Measurements from ENCODE around the gene MAP2K7. TPM values are rescaled to one million over a fixed set of nuclear protein-coding genes. Genes with fewer than 3 reads are reported as not detected.
A peak's percentile ranks its signal among the peaks of the same experiment; 100 is the strongest.
"Not testable (repeated sequence)": the region's sequence is repeated elsewhere in the genome, so short reads cannot be mapped to it uniquely, and the experiment has no call there.

The MAP2K7 gene
- total RNA-seq, 1 donor from 2014 or later: 55.6 TPM

- Mint-ChIP-seq H3K4me3 (peak overlapping the region; percentile 34), H3K27ac (no peak overlapping the region), H3K27me3 (ENCODE audit: low read depth) (peaks cover 52% of the 10 kb centered on the region), H3K4me1 (peaks cover 20% of the 10 kb centered on the region), H3K36me3 (peaks cover 9% of the 10 kb centered on the region), H3K9me3 (no peaks in the 10 kb centered on the region)
- peak; percentile 26 to 51 for DNase-seq (ENCODE audit: low spot score in 2 of 2, unreplicated experiment in 2 of 2)
- TF ChIP-seq, protein P1, sequence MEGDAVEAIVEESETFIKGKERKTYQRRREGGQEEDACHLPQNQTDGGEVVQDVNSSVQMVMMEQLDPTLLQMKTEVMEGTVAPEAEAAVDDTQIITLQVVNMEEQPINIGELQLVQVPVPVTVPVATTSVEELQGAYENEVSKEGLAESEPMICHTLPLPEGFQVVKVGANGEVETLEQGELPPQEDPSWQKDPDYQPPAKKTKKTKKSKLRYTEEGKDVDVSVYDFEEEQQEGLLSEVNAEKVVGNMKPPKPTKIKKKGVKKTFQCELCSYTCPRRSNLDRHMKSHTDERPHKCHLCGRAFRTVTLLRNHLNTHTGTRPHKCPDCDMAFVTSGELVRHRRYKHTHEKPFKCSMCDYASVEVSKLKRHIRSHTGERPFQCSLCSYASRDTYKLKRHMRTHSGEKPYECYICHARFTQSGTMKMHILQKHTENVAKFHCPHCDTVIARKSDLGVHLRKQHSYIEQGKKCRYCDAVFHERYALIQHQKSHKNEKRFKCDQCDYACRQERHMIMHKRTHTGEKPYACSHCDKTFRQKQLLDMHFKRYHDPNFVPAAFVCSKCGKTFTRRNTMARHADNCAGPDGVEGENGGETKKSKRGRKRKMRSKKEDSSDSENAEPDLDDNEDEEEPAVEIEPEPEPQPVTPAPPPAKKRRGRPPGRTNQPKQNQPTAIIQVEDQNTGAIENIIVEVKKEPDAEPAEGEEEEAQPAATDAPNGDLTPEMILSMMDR (IDR thresholded peaks at IDR 0.05; ENCODE audit: unreplicated experiment): no peak
These were observed 12.7 kb downstream of the MAP2K7 start for GRCh38 chr19:7916103-7916954.

DNA sequence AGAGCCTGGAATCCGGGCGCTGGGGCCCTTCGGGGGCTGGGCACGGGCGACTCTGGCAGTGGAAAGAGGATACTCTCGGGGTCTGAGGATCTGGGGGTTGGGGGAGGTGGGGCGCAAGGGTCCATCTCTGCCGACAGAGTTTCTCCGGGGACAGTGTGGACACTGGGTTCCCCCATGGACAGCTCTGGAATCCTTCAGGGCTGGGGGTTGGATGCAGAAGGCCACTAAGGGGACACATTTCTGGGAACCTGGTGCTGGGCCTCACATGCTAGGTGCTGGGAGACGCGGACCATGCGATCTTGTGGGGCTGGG, 13.2 kb downstream of the MAP2K7 start:
- no peak overlapping the region for H3K27ac Mint-ChIP-seq

GRCh38 chr19:7917267-7918061, 13.8 kb downstream of the MAP2K7 start:
- peak; percentile 38 to 70 for DNase-seq (ENCODE audit: low spot score in 2 of 2, unreplicated experiment in 2 of 2)
- TF ChIP-seq, protein P1 (IDR thresholded peaks at IDR 0.05; ENCODE audit: unreplicated experiment): no peak
- Mint-ChIP-seq H3K4me1 (peaks cover 22% of the 10 kb centered on the region), H3K27me3 (ENCODE audit: low read depth) (peaks cover 52% of the 10 kb centered on the region), H3K27ac (no peak overlapping the region), H3K36me3 (peaks cover 5% of the 10 kb centered on the region), H3K9me3 (no peaks in the 10 kb centered on the region), H3K4me3 (peak overlapping the region; percentile 61)

More for the DNA sequence above, 13.2 kb downstream of the MAP2K7 start:
- peak overlapping the region; percentile 61 for H3K4me3 Mint-ChIP-seq
- H3K27me3 Mint-ChIP-seq (ENCODE audit: low read depth): peaks cover 52% of the 10 kb centered on the region
- no peaks in the 10 kb centered on the region for H3K9me3 Mint-ChIP-seq
- no peak for DNase-seq (ENCODE audit: low spot score in 2 of 2, unreplicated experiment in 2 of 2)
- TF ChIP-seq, protein P1 (IDR thresholded peaks at IDR 0.05; ENCODE audit: unreplicated experiment): no peak
- H3K4me1 Mint-ChIP-seq: peaks cover 22% of the 10 kb centered on the region
- H3K36me3 Mint-ChIP-seq: peaks cover 7% of the 10 kb centered on the region

- not testable (repeated sequence) for DNase-seq (ENCODE audit: low spot score in 2 of 2, unreplicated experiment in 2 of 2); H3K36me3 Mint-ChIP-seq; H3K27ac Mint-ChIP-seq; H3K9me3 Mint-ChIP-seq
- H3K27me3 Mint-ChIP-seq (ENCODE audit: low read depth): peaks cover 50% of the 10 kb centered on the region
- peak overlapping the region; percentile 43 for H3K4me3 Mint-ChIP-seq
- peaks cover 23% of the 10 kb centered on the region for H3K4me1 Mint-ChIP-seq
These were observed 14.5 kb downstream of the MAP2K7 start for GRCh38 chr19:7918062-7918614.

DNA sequence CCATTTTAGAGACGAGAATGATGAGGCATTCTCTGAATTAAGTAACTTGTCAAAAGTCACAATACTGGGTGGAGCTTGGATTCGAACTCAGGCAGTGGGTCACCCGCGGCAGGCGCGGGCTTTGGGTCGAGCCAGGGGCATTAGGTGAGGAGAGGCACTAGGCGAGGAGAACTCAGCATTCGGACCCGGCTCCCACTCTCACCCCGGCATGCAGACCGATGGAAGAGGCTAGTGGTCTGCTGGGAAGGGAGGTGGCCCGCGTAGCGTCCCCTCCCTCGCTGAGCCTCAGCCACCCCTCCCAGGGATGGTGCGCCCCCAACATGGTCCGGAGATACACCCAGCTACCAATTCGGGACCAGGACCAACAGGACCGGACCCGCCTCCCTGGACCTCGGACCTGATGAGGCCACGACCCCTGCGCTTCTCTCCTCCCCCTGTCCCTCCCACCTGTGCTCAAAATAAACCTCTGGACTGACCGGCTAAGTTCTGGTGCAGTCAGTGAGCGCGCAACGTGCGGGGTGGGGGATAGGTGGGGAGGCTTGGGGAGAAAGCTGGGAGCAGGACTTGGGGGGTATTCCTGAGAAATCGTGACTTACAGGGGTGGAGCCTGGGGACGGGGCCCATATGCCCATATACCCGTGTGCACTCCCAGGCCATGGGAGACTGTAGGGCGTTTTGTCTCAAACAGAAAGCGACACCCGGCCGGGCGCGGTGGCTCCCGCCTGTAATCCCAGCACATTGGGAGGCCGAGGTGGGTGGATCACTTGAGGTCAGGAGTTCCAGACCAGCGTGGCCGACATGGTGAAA, 15.1 kb downstream of the MAP2K7 start:
- Mint-ChIP-seq H3K4me3 (peak overlapping the region; percentile 70), H3K36me3 (no peaks in the 10 kb centered on the region), H3K9me3 (no peaks in the 10 kb centered on the region), H3K27ac (no peak overlapping the region), H3K4me1 (peaks cover 25% of the 10 kb centered on the region), H3K27me3 (ENCODE audit: low read depth) (peaks cover 46% of the 10 kb centered on the region)
- peak in 1 of 2 experiments; percentile 16 for DNase-seq (ENCODE audit: low spot score in 2 of 2, unreplicated experiment in 2 of 2)
- TF ChIP-seq, protein P1 (IDR thresholded peaks at IDR 0.05; ENCODE audit: unreplicated experiment): no peak

Measured in mesothelial cell of epicardium (in vitro differentiated cells).